Glomerular endothelial cell (primary cell): ENCODE results near the gene RNASE4. TPM values are rescaled to one million over a fixed set of nuclear protein-coding genes. Genes with fewer than 3 reads are reported as not detected.

Experiments
- DNase-seq: peaks from one replicate; pipeline ENCODE4 v3.0.0-alpha.2; 2011; ENCODE audit warnings: low read depth, low spot score; ENCODE audit errors: extremely low read depth
- total RNA-seq: library from RNA; depleted of rRNA; stranded (reverse); fragments of >200 nt; gene quantifications from 2 replicates; pipeline ENCODE4 v1.2.3, GENCODE V29; 2015

RNASE4 gene
- total RNA-seq, 1 donor from 2014 or later = 7.8 TPM

DNA sequence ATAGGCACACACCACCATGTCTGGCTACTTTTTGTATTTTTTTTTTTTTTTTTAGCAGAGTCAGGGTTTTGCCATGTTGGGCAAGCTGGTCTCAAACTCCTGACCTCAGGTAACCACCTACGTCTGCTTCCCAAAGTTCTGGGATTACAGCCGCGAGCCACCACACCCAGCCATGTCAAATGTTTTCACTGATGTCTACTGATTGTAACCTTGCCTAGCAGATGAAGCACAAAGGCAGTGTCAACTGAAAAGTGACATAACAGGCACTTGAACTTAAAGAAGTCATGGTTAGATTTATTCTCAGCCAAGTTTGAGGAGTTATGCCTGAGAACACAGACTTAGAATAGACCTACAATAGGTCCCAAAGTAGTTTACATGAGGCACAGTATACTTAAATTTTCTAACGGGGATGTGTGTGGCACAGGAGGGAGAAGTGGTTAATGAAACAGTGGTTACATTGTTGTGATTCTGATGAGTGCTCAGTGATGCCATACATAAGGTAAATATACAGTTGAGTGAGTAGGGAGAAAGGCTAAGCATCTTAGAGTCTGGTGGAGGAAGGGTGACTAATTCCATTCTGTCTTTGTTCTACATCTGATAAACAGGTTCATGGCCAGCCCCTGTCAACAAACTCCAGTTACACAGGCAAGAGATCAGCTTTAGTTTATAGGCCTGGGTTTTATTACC lies 12.6 kb upstream of the RNASE4 start:
- DNase-seq = no peak

DNA sequence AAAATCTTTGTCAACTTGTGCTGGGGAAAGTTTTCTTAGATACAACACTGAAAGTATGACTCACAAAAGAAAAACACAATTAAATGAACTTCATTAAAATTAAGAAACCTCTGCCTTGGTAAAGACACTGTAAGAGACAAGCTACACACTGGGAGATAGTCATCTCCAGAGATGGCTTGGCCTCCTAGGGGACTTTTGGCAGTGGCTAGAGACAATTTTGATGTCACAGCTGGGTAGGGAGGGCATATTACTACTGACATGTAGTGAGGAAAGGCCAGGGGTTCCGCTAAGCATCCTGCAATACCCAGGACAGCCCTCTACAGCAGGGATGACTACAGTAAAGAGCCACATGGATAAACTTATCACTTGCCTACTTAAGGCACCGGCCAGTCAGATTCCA lies 8.7 kb upstream of the RNASE4 start:
- DNase-seq = no peak

GRCh38 chr14:20676072-20676471 lies 8.3 kb upstream of the RNASE4 start:
- DNase-seq = no peak

- no peak for DNase-seq
Measured at GRCh38 chr14:20679907-20680306, 4.5 kb upstream of the RNASE4 start.

DNA sequence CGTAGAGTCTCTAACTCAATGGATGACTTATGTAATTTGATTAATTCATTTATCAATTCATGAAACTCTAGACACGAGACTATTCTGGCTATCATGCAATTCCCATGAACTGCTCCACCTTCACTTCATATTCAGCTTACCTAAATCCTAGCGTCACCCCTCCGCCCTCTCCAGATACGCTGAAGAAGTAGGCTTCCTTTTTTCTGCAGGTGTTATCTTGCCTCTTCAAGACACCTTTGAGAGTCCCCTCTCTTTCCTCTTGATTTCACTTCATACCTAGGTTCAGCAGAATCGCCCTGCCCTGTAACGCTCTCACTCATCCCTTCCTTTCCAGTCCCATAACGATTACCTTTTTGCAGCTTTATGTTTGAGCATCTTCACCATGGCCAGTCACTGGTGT lies 4.0 kb upstream of the RNASE4 start:
- DNase-seq = no peak

- DNase-seq = no peak
Measured at GRCh38 chr14:20680843-20681347, 3.5 kb upstream of the RNASE4 start.

DNA sequence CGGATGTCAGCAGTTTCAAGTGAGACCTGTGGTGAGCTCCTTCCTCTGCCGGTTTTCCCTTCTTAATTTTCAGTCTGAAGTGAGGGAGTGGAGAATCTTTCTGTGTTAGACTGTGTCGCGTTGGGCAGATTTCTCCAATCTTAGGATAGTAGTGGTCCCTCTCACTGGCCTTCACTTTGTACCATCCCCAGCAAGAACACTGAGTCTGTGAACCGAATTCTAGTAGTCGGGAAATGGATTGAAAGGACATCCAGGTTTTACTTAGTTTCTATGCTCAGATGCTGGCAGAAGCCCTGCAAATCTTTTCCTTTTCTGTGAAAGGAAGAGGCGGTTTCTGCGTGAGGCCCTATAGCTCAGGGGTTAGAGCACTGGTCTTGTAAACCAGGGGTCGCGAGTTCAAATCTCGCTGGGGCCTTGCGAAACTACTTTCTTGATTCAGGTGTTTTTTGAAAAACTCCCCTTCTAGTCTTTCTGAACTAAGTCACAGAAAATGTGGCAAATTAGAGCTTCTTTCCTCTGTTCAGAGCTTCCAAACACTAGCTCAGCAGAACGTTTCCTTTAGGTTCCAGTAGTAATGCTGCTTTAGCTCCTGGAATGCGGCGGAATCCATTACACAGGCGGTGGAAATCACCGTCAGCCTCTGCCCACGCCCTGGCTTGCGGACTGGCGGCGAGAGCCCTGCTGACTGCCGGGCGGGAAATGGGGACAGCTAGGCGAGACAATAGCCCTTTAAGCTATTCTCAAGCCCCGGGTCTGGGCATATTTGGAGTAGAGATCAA lies 2.8 kb upstream of the RNASE4 start:
- DNase-seq = peak; percentile 87

DNA sequence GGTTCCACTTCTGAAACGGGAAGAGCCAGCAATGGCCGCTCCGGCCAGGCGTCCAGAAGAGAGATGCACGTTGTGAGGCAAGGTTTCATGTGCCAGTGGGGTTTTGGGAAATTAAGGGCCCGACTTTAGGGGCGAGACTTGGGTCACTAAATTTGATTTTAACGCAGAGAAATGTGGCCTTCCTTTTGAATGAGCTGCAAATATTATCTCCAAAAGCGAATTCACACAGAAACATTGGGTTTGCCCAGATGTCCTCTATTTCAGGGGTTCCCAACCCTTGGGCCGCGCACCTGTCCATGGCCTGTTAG lies 2.3 kb upstream of the RNASE4 start:
- no peak for DNase-seq

DNA sequence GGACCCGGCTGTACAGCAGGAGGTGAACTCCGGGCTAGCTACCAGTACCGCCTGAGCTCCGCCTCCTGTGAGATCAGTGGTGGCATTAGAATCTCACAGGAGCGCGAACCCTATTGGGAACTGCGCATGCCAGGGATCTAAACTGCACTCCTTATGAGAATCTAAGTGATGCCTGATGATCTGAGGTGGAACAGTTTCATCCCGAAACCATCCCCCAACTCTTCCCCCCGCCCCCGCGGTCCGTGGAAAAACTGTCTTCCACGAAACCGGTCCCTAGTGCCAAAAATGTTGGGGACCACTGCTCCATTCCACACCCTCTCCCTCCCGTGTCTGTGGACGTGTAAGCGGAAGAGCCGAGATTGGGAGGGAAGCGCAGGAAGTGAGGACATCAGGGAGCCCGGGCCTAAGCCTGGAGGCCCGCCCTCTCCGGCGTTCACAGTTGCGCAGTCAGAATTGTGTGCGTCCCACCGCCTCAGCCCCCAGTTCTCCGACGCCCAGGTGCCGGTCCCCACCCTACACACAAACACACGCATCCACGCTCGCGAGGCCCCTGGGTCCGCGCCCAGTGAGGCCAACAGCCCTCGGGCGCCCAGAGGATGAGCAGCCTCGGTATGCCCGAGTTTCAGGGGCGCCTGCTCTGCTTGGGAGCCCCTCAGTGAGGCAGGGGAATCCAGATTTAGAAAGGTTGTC lies 1.8 kb upstream of the RNASE4 start:
- DNase-seq = no peak

GRCh38 chr14:20683125-20683890 lies 1.1 kb upstream of the RNASE4 start:
- DNase-seq = peak; percentile 82

GRCh38 chr14:20684662-20685456 lies 499 bp downstream of the RNASE4 start:
- DNase-seq = no peak

DNA sequence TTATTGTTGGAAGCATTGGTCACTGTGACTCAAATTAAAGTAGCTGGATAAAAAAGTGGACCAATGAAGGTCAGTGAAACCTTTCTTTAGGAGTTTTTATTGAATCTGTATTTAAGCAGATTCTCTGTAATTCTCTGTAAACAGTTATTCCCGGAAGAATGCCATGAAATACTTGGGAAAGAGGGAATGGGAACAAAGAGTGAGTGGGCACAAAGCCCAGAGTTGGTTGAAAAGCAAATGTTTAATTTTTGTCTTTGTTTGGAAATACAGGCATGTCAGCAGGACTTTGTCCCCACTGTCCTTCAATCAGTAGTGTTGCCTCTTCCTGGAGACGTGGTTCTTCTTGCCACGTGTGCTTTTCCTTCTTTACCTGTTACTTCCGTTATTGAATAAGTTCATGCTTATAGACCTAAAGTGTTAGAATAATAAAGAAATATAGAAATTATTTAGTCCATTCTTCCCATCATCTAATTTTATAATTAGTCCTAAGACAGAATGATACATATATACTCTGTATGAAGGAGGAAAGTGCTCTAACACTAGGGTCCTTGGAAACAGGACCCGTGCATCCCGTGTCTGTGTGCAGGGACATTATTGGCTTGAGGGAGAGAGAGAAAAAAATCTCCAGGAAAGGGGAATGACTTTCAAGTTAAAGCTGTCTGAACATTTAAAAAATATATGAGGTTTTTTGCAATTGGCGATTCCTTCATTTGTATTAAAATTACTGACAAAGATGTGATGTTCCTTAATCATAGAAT lies 2.2 kb downstream of the RNASE4 start:
- DNase-seq = no peak

GRCh38 chr14:20687362-20688166 lies 3.2 kb downstream of the RNASE4 start:
- no peak for DNase-seq

DNA sequence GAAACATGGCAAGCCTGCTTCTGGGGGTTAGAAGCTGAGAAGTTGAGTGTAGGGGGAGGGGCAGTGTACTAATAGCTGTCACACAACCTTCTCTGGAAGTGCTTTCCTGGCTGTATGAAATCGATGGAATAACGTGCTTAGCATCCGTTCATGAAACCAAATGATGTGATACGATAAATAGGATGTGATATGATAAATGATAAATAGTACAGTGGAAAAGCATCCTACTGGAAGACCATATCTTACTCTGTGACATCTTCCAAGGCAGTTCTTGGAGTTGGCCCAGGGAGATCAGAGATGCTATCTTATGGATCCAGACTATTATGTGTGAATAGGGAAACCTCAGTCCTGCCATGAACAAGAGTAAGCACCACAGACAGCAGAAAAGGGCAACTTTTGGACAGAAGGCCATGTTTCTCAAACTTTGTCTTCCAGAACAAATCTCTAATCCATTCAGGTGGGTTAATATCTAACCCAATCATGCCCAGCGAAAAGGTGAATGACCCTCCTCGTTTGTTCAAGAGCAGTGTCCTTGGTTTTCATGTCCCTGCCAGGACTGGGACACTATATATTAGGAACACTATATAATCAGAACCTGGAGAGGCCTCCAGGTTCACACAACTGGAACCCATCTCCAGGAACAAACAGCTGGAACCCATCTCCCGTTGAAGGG lies 3.9 kb downstream of the RNASE4 start, which contains the start of gene ANG:
ANG (plus strand) TSS at position 598 of the 673 bp plus-strand sequence. CDS start 4,801 bp downstream, outside the sequence.
- DNase-seq = no peak

DNA sequence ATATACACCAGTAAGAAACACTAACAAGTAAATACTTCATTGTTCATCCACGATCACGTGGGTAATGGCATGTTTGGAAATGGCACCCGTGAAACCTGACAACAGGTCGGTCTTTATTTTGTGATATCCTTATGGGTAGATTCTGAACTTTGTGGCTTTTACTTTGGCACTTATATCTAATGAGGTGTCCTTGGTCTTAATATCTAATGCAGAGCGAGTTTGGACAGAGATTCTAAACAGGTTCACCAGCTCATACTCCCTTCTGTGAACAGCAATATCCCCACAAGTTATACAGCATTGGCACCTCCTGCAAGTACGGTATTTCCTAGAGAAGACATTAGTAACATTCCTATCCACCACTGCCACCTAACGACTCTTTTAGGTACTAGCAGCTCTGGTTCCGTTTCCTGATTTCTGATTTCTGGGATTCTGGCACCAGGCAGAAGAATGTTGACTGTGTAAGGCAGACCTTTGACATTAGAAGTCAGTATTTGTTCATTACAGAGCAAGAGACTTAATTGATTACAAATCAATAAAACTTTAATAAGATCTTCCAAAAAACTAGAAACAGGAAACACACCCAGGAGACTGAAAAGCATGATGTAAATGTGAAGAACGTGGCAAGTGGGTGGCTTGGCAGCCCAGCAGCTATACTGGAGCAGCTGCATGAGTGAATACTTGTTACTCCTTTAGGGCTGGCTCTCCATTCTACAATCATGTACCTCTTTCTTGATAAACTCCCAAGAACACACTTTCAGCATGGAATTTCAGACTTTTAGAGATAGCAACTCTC lies 6.7 kb downstream of the RNASE4 start:
- DNase-seq = no peak

GRCh38 chr14:20692116-20692751 lies 7.9 kb downstream of the RNASE4 start:
- DNase-seq = no peak

DNA sequence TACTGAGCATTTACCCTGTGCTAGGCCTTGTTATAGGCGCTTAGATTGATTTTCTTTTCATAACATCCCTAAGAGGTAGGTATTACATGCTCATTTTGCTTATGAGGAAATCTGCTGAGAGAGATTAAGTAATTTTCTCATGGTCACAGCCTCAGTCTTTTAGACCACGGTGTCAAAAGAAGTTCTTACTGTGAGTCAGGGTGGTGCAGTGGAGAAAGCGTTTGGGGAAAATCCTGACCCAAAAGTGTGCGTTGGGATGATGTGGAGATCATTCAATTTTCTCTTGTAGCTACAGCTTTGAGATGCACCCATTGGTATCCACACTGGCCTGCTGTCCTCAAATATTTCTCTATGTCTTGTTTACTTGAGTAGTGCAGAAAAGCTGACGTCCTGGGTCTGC lies 12.4 kb downstream of the RNASE4 start:
- DNase-seq = no peak
